Vagina (tissue), 2 donors: ENCODE results near the gene CYP19A1.

ENCODE experiments used
- POLR2A ChIP-seq, 2 donors: fragments of 450-650 bp; IDR thresholded peaks; one replicate each; pipeline ENCODE4 v1.6.1; 2017; ENCODE audit warnings: antibody characterized with exemption in 2 of 2, mild to moderate bottlenecking in 2 of 2, moderate library complexity in 2 of 2
- POLR2AphosphoS5 ChIP-seq, 2 donors: sonication (generic); formaldehyde crosslinking; IDR thresholded peaks; one replicate each; pipeline ENCODE4 v1.9.0; 2017; ENCODE audit warnings: antibody characterized with exemption in 2 of 2, mild to moderate bottlenecking in 2 of 2, low read depth in 1 of 2; ENCODE audit not compliant: insufficient read depth in 1 of 2
- TF ChIP-seq, protein P1 (sequence below), 3 experiments: fragments of 450-650 bp in 2 of 3; fragments of 200-600 bp in 1 of 3; sonication (generic) in 1 of 3; IDR thresholded peaks; one replicate each; pipeline ENCODE4 v1.5.1; 2017 to 2019; ENCODE audit warnings: antibody characterized with exemption in 3 of 3, mild to moderate bottlenecking in 2 of 3, moderate library complexity in 2 of 3

DNA sequence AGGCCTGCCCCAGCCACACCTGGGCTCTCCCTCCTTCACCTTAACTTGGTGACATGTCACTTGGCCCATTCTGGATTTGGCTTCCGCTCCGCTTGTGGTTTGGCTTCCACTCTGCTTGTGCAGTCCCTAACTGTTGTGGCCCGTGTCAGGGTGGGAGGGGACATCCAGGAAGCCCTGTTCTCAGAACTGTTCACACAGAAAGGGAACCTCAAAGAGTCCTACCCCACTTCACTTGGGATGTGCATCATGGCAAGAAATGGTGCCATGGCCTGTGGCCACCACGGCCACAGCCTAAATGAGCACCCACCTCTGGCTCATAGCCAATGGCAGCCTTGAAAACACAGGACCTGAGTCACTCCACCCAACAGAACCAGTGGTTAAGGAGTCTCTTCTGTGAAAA lies 63.4 kb downstream of the CYP19A1 start:
- TF ChIP-seq, protein P1, sequence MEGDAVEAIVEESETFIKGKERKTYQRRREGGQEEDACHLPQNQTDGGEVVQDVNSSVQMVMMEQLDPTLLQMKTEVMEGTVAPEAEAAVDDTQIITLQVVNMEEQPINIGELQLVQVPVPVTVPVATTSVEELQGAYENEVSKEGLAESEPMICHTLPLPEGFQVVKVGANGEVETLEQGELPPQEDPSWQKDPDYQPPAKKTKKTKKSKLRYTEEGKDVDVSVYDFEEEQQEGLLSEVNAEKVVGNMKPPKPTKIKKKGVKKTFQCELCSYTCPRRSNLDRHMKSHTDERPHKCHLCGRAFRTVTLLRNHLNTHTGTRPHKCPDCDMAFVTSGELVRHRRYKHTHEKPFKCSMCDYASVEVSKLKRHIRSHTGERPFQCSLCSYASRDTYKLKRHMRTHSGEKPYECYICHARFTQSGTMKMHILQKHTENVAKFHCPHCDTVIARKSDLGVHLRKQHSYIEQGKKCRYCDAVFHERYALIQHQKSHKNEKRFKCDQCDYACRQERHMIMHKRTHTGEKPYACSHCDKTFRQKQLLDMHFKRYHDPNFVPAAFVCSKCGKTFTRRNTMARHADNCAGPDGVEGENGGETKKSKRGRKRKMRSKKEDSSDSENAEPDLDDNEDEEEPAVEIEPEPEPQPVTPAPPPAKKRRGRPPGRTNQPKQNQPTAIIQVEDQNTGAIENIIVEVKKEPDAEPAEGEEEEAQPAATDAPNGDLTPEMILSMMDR (IDR thresholded peaks at IDR 0.05): no peak
- TF ChIP-seq POLR2A (IDR thresholded peaks at IDR 0.05) (no peak), POLR2AphosphoS5 (IDR thresholded peaks at IDR 0.05; ENCODE audit: insufficient read depth in 1 of 2, low read depth in 1 of 2) (no peak)
